Upper lobe of right lung (tissue), 1 donor: Measurements from ENCODE around the gene NR1I2. TPM values are rescaled to one million over a fixed set of nuclear protein-coding genes. Genes with fewer than 3 reads are reported as not detected.

Experiments used
- ATAC-seq: fragments of 200-7000 bp; cut with Tn5 transposase; one replicate; pipeline ENCODE4 v1.9.1; 2020; ENCODE audit warnings: mild to moderate bottlenecking, moderate library complexity
- DNase-seq: peaks from one replicate; pipeline ENCODE4 v3.0.0-alpha.2; 2020
- H3K27ac ChIP-seq: fragments of 200-600 bp; one replicate; pipeline ENCODE4 v1.8.0; 2022
- H3K27me3 ChIP-seq: fragments of 200-600 bp; one replicate; pipeline ENCODE4 v1.8.0; 2022; ENCODE audit warnings: mild to moderate bottlenecking
- H3K36me3 ChIP-seq: fragments of 200-600 bp; one replicate; pipeline ENCODE4 v1.8.0; 2022
- H3K4me1 ChIP-seq: fragments of 200-600 bp; one replicate; pipeline ENCODE4 v1.8.0; 2022
- H3K4me3 ChIP-seq: fragments of 200-600 bp; one replicate; pipeline ENCODE4 v1.8.0; 2022; ENCODE audit warnings: mild to moderate bottlenecking
- H3K9me3 ChIP-seq: fragments of 200-600 bp; one replicate; pipeline ENCODE4 v1.8.0; 2022
- intact Hi-C: fragments of 100-400 bp; cut with DNase I; formaldehyde crosslinking; loops from one replicate; pipeline ENCODE4 v1.11.0; 2022
- total RNA-seq: library from RNA; stranded (reverse); fragmentation: NEBNext Ultra II Directional; extraction: Animal tissue kit (Norgen Biotek cat#: 25700); gene quantifications from one replicate; pipeline ENCODE4 v1.2.1, GENCODE V29; 2021
- TF ChIP-seq, protein P1 (sequence below): fragments of 200-600 bp; IDR thresholded peaks from one replicate; pipeline ENCODE4 v1.8.0; 2022; ENCODE audit warnings: antibody characterized with exemption
- donor health status: DM: no; HTN: yes; CAD: no; lungs with severe emphysema.

NR1I2 gene
- total RNA-seq, 1 donor from 2014 or later = not detected

DNA sequence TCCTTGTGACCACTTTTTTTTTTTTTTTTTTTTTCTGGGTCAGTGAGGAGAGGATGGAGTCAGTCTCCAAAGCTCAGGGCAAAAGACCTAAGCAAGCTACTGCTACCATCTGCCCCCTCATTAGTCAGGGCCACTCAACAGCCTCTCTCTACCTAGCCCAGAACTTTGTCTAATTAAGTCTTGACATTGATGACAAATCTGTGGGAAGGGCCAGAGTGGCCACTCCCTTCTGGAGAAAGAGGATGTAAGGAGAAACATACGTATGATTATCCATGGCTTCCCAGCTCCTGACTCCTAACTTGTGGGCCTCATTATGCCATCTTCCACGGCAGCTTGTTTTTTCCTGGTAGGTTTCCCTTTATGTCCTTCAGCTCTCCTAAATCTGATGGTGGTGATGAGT lies 37.9 kb downstream of the NR1I2 start:
- intact Hi-C loops = no loop called here

DNA sequence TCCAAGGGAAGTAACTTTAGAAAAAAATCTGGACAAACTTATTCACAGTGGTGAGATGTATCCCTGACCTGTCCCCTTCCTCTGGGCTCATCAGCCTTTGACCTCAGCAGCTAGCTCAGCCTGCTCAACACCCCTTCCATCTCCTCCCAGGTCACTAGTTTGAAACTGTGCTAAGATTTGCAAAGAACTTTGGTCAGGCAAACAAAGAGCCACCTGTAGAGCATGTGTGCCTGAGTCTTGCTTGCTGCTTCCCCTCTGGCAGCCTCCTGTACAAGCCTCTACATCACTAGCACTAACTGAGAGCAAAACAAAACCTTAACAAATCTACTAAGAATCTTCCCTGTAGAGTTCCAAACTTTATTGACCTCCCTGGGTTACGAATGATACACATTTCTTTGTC lies 43.9 kb downstream of the NR1I2 start:
- ATAC-seq (no peak), DNase-seq (no peak)
- no peaks in the 10 kb centered on the region for H3K27me3 ChIP-seq
- H3K4me3 ChIP-seq = no peak overlapping the region
- H3K9me3 ChIP-seq = no peaks in the 10 kb centered on the region
- no peaks in the 10 kb centered on the region for H3K4me1 ChIP-seq
- H3K27ac ChIP-seq = no peak overlapping the region
- TF ChIP-seq, protein P1, sequence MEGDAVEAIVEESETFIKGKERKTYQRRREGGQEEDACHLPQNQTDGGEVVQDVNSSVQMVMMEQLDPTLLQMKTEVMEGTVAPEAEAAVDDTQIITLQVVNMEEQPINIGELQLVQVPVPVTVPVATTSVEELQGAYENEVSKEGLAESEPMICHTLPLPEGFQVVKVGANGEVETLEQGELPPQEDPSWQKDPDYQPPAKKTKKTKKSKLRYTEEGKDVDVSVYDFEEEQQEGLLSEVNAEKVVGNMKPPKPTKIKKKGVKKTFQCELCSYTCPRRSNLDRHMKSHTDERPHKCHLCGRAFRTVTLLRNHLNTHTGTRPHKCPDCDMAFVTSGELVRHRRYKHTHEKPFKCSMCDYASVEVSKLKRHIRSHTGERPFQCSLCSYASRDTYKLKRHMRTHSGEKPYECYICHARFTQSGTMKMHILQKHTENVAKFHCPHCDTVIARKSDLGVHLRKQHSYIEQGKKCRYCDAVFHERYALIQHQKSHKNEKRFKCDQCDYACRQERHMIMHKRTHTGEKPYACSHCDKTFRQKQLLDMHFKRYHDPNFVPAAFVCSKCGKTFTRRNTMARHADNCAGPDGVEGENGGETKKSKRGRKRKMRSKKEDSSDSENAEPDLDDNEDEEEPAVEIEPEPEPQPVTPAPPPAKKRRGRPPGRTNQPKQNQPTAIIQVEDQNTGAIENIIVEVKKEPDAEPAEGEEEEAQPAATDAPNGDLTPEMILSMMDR = no peak
- peaks cover 9% of the 10 kb centered on the region for H3K36me3 ChIP-seq
- intact Hi-C loops = no loop called here

More for the DNA sequence above, 37.9 kb downstream of the NR1I2 start:
- DNase-seq (no peak), ATAC-seq (no peak)
- Histone ChIP-seq H3K4me1 (no peaks in the 10 kb centered on the region), H3K36me3 (peaks cover under 1% of the 10 kb centered on the region), H3K27me3 (no peaks in the 10 kb centered on the region), H3K4me3 (no peak overlapping the region), H3K27ac (no peak overlapping the region), H3K9me3 (no peaks in the 10 kb centered on the region)
- TF ChIP-seq, protein P1 = no peak

DNA sequence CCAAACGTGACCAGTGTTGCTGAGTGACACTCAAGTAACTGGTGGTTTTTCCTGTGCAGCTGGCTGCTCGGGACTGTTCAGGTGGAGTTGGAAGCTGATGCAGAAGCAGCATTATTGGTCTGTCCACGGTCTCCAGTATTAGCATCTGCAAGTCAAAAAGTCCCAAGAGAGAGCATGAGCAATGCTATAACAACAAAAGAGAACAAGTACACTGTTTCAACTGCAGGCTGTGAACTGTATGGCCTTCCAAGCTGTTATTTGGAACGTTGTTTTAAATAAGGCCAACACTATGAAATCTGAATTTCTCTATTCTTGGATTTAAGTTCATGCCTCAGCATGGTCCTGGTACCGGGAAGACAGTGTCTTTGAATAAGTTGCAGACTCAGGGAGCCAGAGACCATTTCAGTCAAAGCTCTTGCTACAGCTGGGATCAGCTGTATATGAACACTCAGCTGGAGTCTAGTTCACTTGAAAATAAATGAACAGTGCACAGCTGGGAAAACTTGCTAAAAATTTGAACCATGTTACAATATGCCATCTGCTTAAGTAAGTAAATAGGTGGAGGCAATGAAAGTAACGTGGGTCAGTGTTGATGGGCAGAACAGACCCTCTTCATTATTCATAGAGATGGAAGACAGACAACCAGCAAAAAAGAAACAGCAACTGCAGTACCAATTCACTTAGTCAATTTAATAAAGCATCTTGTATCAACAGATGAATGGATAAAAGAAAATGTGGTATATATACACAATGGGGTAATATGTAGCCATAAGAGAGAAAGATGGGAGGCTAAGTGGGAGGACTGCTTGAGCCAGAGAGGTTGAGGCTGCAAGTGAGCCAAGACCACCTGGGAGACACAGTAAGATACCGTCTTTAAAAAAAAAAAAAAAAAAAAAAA lies 45.1 kb downstream of the NR1I2 start:
- peaks cover 9% of the 10 kb centered on the region for H3K36me3 ChIP-seq
- no peak overlapping the region for H3K27ac ChIP-seq
- no peaks in the 10 kb centered on the region for H3K9me3 ChIP-seq
- no peak overlapping the region for H3K4me3 ChIP-seq
- no peaks in the 10 kb centered on the region for H3K27me3 ChIP-seq
- ATAC-seq (no peak), DNase-seq (no peak)
- H3K4me1 ChIP-seq = no peaks in the 10 kb centered on the region
- TF ChIP-seq, protein P1 = no peak
- intact Hi-C loops = no loop called here

DNA sequence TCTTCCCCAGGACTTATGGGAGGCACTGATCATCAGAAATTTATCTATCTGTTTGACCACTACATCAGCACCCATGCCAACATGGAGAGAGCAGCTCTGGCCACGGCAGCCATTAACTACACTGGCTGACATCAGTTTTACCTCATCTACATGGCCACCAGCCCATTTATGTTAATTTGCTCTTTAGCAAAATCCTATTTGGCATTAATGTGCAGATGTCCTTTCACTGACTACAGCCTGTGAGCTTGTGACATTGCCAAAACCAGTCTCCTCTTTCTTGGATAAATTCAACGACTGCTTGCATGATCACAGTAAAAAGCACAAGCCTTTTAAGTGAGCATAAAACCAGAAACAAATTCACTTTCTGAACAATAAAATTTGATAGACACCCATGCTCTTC lies 47.5 kb downstream of the NR1I2 start:
- ATAC-seq (no peak), DNase-seq (no peak)
- Histone ChIP-seq H3K4me1 (no peaks in the 10 kb centered on the region), H3K4me3 (no peak overlapping the region), H3K27me3 (no peaks in the 10 kb centered on the region), H3K36me3 (peaks cover 9% of the 10 kb centered on the region), H3K27ac (no peak overlapping the region), H3K9me3 (no peaks in the 10 kb centered on the region)
- TF ChIP-seq, protein P1 = no peak
- intact Hi-C loops = no loop called here

- DNase-seq (no peak), ATAC-seq (no peak)
- no peak overlapping the region for H3K4me3 ChIP-seq
- no peaks in the 10 kb centered on the region for H3K4me1 ChIP-seq
- H3K27me3 ChIP-seq = no peaks in the 10 kb centered on the region
- TF ChIP-seq, protein P1 = peak; percentile 12
- no peaks in the 10 kb centered on the region for H3K9me3 ChIP-seq
- intact Hi-C loops = no loop called here
- no peaks in the 10 kb centered on the region for H3K36me3 ChIP-seq
- no peak overlapping the region for H3K27ac ChIP-seq
These were observed 49.1 kb downstream of the NR1I2 start for GRCh38 chr3:119831022-119831421.
